Stimulated activated CD4-positive, alpha-beta T cell treated with anti-CD3 and anti-CD28 coated beads, Interleukin-15, amount 100 ng/mL, for 48 hours (primary cell): ENCODE measurements around the gene TSC1.

Experiments
- DNase-seq, 2 donors: peaks; one replicate each; pipeline ENCODE4 v3.0.0-alpha.2; 2020; ENCODE audit warnings: low read depth in 2 of 2

TSC1 gene

DNA sequence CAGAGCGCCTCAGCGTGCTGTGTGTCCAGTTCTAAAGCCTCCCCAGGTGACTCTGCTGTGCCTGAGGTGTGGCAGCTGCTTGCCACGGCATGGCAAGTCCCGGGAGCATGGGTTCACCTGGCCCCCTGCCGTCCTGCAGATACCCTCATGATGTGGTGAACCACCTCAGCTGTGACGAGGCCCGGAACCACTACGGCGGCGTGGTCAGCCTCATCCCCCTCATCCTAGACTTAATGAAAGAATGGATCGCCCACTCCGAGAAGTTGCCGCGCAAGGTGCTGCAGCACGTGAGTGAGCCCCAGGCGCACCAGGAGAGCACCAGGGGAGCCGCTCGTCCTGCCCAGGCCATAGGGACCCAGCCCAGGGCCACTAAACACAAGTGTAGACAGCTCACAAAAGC, 56.3 kb downstream of the TSC1 start:
- no peak for DNase-seq

DNA sequence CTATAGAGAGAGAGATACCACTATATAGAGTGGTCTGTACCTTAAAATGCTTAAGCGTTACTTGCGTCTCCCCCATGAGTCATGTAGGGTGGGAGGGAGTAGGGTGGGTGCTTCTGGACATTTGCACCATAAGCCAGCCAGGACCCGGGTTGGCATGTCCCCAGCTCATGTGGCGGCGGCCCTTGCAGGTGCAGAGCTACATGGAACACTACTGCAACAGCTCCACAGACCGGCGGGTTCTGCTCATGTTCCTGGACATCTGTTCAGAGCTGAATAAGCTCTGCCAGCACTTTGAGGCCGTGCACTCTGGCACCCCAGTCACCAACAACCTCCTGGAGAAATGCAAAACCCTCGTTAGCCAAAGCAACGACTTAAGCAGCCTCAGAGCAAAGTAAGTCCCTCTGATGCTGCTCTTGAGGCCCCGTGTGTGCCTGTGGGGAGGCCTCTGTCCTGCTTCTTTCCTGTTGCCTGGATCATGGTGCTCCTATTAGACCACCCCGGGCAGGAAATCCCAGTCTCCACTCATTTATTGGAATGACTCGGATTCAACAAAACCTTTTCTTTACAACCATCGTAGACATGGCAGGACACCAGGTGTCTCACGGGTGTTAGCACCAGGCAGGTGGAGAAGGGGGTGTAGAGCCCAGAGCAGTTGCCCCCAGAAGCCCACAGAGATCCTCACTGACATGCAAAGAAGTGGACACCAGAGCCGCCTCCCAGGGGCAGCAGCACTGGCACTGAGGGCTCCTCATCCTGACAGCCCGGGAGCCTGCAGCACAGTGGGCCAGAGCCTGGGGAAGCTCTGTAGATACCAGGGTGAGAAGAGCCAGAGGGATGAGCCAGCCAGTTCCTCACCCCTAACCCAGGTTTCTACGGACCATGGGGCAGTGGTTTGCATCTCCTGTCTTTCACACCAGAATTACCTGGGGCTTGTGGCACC, 57.0 kb downstream of the TSC1 start:
- no peak for DNase-seq

DNA sequence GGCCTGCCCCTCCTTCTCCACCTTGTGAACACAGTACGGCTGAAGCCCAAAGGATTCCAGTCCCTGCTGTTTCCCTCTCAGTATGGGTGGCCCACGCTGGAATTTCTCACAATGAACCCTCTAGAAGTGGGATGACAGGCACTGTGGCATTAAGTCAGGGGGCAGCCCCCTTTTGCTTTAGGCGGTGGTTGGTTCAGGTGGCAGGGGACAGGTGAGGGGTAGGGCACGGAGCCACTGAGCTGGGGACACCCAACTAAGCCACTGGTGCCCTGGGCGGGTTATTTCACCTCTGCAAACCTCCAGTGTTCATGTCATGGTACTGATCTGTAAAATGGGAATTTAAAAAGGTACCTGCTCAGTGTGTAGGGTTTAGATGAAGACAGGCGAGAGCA, 58.1 kb downstream of the TSC1 start:
- DNase-seq: no peak

DNA sequence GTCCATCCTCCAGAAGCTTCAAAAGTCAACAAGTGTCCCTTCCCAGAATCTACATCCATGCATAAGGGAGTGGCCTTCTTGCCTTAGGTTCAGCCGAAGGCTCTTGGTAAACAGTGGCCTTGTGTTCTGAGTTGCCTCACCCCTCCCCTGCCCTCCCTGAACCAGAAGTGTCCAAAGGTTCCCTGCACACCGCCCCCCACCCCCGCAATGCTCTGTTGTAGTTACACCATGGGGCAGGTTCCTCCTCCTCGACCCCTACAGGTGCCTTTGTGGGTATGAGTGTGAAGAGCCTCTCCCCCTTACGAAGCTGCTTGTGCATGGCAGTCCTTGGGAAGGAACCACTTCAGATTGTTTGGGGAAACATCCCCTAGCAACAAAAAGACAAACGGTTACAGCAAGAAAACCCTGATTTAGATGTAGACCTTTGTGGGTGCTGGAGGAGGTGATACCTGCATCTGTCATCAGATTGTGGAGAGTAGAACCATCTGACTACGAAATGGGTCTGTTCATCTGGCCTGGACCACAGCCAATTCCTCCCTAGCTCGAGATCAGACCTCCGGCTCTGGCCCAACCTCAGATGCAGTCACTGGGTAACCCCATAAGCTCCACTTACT, 58.6 kb downstream of the TSC1 start:
- no peak for DNase-seq

DNA sequence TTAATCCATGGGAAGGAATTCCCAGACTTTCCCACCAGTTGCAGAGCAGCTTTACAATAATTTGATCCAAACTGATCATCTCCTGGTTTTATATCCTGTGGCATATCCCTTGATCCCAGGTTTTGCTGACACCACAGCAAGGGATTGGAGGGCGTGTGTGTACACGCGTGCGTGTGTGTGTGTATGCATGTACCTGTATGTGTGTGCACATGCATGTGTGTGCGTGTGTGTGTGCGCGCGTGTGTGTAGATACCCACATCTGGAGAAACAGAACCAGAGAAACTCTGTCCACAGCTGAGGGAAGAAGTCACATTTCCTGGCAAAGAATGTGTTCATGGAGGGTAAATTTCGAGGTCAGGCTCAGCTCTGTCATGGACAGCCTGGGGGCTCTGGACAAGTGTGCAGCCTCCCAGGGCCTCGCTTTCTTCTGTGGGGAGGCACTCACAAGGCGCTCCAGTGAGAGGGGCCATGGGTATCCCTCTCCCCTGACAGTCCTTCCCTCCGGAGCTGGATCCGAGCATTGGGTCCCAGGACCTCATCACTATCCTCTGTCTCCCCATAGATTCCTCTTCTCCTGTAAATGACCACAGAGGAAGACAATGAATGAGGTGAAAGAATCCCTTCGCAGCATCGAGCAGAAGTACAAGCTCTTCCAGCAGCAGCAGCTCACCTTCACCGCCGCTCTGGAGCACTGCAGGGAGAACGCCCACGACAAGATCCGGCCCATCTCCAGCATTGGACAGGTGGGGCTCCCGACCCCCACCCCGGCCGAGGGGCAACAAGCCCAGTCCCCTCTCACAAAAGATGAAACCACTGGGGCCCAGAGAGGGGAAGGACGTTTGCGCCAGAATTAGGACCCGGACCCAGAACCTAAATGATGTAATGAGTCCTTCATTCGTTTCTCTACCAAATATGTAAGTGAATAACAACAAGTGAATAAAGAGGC, 60.8 kb downstream of the TSC1 start:
- no peak for DNase-seq

DNA sequence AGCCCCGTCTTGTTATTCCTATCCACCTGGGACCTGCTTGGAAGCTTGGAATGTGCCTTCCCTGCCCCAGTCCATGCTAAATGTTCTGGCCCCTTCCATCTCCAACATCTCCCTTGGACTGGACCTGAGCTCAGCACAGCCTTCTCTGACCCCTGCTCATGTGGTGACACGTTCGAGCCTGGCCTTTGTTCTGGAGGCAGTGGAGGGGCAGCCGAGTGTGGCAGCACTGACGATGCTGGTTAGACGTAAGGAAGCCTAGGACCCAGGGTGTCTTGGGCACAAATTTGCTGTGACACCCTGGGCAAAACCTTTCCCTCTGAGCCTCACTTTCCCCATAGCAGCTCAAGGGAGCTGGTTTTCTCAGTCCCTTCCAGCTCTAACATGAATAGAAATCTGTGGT, 61.8 kb downstream of the TSC1 start:
- no peak for DNase-seq

DNA sequence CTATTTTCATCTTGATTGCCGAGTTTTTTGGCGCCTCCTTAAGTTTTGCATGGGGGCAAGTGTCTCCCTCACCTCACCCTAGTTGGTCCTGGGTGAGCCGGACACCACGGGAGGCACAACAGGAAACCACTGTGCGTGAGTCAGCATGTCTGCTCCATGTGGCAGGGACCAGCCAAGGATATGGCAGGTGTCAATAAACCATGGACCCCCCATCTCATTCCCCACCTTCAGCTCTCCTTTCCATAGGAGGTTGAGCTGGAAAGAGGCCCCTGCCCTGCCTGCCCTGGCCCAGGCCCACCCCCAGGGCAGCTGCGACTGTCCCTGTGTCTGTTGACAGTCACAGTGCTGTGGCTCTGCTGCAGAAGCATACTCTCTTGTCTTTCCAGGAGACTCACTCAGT, 62.6 kb downstream of the TSC1 start:
- no peak for DNase-seq

DNA sequence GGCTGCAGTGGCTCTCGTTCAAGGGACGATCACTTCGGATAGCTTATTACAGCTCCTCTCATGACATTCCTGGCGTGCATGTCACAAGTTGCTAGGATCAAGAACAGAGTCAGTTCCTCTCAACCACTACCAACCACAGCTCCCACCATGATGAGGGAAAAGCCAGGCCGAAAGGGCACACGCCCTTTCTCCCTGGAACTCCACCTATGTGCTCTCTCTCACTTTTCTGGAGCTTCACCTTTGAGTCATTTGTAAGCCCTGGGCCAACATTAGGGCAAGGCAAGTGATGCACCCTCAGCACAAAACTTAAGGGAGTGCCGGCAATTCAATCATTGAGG, 64.1 kb downstream of the TSC1 start:
- DNase-seq: no peak

DNA sequence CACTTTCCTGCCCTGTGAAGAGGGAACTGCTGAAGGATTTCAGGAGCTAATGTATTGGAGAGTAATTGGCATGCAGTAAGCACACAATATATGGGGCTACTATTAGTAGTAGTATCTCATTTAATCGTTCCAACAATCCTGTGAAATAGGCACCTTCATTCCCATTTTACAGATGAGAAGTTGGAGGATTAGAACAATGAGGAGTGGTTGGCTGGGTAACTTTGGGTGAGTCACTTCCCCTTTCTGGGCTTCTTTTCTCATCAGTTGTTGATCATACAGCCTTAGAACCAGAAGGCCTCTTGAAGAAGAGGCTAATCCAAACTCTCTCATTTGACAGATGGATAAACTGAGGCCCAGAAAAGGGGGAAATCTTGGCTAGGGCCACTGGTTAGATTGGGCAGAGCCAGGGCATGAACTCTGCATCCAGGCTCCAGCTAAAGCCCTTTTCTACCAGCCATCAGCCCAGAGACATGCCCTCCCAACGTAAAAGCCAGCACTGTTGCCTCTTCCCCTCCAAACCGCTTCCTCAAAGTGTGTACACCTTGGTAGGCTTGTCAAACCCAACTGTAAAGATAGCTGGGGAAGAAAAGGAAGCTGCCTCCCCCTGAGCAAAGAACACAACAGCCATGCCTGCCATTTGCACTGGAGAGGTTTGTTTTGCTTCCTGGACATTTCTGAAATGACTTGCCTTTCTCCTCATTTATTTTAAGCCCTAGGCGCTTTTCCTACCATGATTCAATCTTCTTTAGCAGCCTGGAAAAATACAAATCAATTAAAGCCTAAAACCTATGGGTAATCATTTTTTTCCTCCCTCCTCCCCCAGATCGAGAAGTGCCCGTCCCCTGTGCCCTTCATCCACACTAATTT, 64.7 kb downstream of the TSC1 start:
- DNase-seq: no peak

DNA sequence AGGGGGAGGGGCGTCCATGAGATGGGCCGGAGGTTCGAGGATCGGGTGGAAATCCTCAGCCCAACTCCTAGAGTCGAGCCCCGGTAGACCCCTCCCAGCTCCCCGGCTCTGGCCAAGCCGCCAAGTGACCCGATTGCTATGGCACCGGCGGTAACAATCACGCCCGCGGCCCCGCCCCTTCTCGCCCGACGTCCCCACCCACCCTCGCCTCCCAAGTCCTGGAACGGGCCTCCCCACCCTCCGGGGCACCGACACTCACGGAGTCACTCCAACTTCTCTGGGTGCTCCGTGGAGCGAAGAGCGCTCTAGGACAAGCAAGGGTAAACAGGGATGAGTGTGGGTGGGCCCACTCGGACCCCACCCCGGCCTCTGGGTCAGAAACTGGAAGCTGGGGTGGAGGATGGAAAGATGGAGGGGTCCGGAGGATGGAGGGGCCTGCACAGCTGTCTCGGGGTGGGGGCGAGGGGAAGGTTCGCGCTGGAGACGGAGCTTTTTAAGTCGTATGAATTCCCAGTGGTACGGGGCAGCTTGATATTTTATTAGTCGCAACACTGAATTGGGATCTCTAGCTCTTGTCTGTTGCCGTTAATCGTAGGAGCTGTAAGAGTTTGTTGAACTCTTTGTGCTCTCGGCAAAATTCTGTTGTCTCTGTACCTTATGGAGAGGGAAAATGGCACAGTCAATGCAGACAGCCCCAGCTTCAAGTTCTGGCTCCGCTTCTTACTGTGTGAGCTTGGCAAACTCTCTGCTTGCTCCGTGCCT, 65.5 kb downstream of the TSC1 start, which contains the start of gene SPACA9:
Gene SPACA9, plus strand, starts transcription at position 204 of the 762 bp plus-strand sequence. CDS start 5,050 bp downstream, outside the sequence.
- peak in 1 of 2 donors; percentile 19 for DNase-seq

DNA sequence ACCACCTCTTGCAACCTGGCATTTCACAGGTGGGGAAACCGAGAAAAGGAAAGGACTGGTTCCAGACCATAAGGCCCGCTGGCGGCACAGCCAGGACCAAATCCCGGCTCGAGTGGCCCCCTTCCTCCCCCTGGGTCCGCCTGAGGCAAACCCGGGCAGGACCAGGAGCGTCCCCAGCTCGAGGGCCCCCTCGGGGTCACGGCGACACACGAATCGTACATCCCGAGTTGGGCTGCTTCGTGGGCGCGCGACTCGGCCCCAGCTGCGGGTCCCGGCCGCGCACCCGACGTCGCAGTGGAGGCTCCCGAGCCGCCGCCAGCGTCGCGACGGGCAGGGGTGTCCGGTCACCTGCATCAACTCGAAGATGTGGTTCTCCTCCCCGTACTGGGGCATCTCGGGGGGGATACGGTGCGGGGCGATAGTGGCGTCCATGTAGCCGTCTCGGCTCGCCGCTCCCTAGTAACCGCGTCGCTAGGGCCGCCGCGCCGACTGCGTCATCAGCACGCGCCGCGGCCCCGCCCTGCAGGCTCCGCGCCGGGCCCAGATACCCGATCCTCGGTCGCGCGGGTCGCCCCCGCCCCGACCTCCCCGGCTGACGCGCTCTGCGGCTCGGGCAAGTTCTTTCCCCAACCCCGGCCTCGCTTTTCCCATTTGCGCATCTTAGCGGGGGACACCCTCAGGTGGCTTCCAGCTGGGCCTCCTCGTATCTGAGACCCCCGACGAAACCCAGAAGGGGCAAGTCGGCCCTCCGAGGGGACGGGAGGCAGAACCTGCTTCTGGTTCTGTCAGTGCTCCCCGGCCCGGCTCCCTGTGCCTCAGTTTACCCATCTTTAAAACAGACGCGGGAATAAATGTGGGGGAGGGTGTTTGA, 66.4 kb downstream of the TSC1 start, which contains the start of gene AK8:
Gene AK8, minus strand, starts transcription at position 461 of the 871 bp plus-strand sequence. Its CDS starts 29 bp downstream, at position 432.
- DNase-seq: peak; percentile 42 to 69

DNA sequence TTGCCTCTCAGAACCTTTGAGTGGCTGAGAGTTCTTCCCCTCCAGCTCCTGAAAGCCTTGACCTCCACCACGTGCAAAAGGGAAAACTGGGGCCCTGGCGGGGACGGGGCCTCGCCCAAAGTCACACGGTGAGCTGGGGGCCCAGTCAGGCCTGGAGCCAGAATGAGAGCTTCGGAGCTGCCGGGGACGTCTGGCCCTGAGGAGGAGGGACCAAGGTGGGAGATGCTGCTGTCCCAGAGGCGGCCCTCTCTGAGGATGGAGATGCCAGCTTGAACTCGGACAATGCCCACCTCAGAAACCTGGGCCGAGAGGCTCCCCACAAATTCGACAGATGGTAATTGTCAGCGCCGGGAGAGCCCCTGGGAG, 67.0 kb downstream of the TSC1 start:
- no peak for DNase-seq

DNA sequence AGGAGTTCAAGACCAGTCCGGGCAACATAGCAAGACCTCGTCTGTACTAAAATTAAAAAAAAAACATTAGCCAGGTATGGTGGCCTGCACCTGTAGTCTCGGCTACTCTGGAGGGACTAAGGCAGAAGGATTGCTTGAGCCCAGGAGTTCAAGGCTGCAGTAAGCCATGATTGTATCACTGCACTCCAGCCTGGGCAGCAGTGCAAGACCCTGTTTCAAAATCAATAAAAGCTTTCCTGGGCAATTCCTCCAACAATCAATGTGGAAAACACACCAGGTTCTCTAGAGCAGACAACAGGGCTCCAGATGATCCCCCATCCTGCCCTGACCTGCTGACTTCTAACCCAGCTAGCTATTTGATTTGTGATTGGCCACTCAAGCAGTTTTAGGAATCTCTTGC, 67.6 kb downstream of the TSC1 start:
- no peak for DNase-seq

DNA sequence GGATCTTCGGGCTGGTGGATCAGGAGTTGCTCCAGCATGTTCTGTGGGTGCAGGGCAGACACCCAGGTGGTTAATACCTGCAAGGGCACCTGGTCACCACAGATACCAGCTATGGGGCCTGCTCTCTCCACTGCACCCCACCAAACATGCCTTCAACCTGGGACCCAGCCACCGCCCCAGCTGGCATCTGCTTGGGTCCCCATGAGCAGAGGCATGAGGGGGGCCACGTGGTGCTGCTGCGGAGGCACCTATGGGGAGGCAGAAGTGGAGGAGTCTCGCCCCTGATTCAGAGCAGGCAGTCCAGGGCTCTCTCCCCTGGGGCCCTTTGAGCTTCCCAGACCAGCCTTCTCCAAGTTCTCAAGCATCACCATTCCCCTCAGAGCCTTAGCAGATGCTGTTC, 69.3 kb downstream of the TSC1 start:
- no peak for DNase-seq

DNA sequence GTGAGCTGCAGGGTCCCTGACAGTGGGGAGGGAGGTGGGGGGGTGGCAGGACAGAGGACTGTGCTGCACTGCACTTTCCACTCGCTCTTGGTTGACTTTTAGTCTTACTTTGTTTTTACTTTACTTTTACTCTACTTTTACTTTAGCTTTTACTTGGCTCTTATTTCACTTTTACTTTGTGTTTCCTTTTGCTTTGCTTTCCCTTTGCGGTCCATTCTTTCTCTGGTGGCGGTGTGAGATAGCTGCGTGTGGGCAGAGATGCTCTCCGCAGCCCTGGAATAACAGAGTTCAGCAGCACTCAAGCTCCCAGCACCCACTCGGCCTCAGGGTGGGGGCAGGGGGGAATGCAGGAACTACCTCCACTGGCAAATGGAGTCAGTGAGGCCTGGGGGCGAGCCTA, 71.0 kb downstream of the TSC1 start:
- no peak for DNase-seq

DNA sequence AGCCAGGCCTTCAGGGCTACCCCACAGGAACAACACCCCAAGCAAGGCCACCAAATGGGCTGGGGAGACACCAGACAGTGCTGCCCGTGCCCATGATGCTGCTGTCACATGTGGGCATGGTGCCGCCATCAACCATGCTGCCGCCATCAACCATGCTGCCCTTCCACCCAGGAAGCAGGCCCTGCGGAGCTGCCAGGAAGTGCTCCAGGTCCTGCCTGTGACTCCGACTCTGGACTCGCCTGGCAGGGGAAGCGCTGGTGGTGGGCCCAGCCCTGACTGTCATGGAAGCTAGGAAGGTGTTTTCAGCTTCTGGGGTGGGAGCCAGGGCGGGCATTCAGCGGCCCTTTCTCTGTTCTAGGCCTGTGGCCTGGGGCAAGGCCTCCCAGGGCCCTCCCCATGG, 75.2 kb downstream of the TSC1 start:
- no peak for DNase-seq

DNA sequence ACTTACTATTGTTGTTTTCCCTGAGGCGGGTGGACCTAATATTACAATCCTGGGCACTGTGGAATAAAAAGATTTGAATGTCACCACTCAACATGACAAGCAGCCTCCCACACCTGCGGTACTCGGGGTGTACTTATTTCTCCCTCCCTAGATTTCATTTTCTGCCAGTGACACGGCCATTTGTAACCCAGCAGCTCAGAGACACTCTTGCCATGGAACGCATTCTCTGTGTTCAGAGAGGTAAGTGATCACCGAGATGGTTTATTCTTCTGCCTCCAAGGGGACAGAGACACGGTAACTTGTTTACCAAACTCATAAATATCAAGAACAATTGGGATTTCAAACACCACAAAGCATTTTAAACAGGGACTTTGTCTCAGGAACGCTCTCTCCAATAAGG, 77.5 kb downstream of the TSC1 start:
- DNase-seq: no peak

DNA sequence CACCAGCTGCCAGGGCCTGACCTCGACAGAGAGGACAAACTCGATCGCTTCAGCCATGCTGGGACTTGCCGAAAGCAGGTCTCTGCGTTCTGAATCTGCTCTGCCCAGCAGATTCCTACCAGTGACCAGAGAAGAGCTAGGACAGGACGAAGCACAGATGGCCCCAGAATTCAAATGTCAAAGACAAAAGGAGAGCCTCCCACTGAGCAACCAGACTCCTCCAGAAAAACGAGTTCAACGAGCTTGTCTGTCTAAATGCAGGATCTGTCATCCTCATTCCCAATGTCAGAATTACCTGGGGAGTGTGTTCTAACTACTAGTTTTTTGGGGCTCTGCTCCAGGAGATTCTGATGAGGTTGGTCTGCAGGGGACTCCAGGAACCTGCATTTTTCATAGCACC, 79.7 kb downstream of the TSC1 start:
- DNase-seq: no peak

DNA sequence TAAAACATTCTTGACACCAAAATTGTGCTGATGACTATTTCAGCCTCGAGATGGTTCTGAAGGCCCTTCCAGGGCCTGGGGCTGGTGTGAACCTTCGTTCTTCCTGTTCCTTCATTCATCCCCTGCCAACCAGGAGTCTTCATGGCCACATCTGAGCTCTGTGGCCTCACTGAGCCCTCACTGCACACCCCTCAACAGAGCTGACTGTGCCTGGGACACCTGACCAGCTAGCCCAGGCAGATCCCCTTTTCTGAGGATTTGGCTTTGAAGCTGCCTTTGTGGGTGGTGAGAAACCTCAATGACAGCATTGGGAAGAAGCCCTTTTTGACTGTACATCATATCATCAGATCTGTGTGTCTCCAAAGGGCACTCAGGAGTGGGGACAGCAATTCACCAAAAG, 80.1 kb downstream of the TSC1 start:
- no peak for DNase-seq
